HepG2 (cell line): Measurements from ENCODE around the gene FGD2. TPM values are rescaled to one million over a fixed set of nuclear protein-coding genes. Genes with fewer than 3 reads are reported as not detected.

ENCODE experiments used
- ATF7-NPFF ChIP-seq: sonication (generic); formaldehyde crosslinking; IDR thresholded peaks from 2 replicates; pipeline ENCODE4 v1.8.1; 2023; ENCODE audit warnings: mild to moderate bottlenecking, low read depth, missing genetic modification reagents, moderate library complexity
- BORCS8-MEF2B ChIP-seq: sonication (generic); formaldehyde crosslinking; IDR thresholded peaks from 2 replicates; pipeline ENCODE4 v1.8.0; 2022; ENCODE audit warnings: mild to moderate bottlenecking, missing genetic modification reagents
- CC2D1A ChIP-seq: sonication (generic); formaldehyde crosslinking; IDR thresholded peaks from 2 replicates; pipeline ENCODE4 v1.8.1; 2023; ENCODE audit warnings: mild to moderate bottlenecking, missing genetic modification reagents
- EED ChIP-seq: sonication (generic); formaldehyde crosslinking; IDR thresholded peaks from 2 replicates; pipeline ENCODE4 v1.5.0; 2020; ENCODE audit warnings: mild to moderate bottlenecking, missing genetic modification reagents
- KDM4B ChIP-seq: sonication (generic); formaldehyde crosslinking; IDR thresholded peaks from 2 replicates; pipeline ENCODE4 v1.4.0; 2020; ENCODE audit warnings: missing genetic modification reagents
- KDM5B ChIP-seq: sonication (generic); formaldehyde crosslinking; IDR thresholded peaks from 2 replicates; pipeline ENCODE4 v1.4.0; 2020; ENCODE audit warnings: missing genetic modification reagents, mild to moderate bottlenecking, borderline replicate concordance
- MIER3 ChIP-seq: IDR thresholded peaks from 2 replicates; pipeline ENCODE4 v1.6.1; 2016; ENCODE audit warnings: missing compliant biosample characterization, borderline replicate concordance
- MYPOP ChIP-seq: sonication (generic); formaldehyde crosslinking; IDR thresholded peaks from 2 replicates; pipeline ENCODE4 v1.8.1; 2023; ENCODE audit warnings: mild to moderate bottlenecking, moderate library complexity, missing genetic modification reagents
- NFE2 ChIP-seq: sonication (generic); formaldehyde crosslinking; IDR thresholded peaks from 2 replicates; pipeline ENCODE4 v1.4.0; 2020; ENCODE audit warnings: missing genetic modification reagents
- NFIB ChIP-seq: sonication (generic); formaldehyde crosslinking; IDR thresholded peaks from 2 replicates; pipeline ENCODE4 v1.9.0; 2021; ENCODE audit warnings: missing genetic modification reagents, mild to moderate bottlenecking, borderline replicate concordance
- NKX3-1 ChIP-seq: sonication (generic); formaldehyde crosslinking; IDR thresholded peaks from 2 replicates; pipeline ENCODE4 v1.5.0; 2020; ENCODE audit warnings: missing genetic modification reagents
- POLR2AphosphoS2 ChIP-seq: IDR thresholded peaks from 2 replicates; pipeline ENCODE4 v1.6.1; 2011; ENCODE audit warnings: low read depth, low read length, improper control_type of control experiment
- PTBP1 ChIP-seq: fragments of 200-400 bp; formaldehyde crosslinking; IDR thresholded peaks from 2 replicates; pipeline ENCODE4 v1.6.1; 2018; ENCODE audit warnings: low read length, low read depth; ENCODE audit not compliant: poor library complexity, severe bottlenecking
- RAD21 ChIP-seq: fragments of 450-650 bp; formaldehyde crosslinking; IDR thresholded peaks from 2 replicates; pipeline ENCODE4 v1.5.0; 2020; ENCODE audit warnings: mild to moderate bottlenecking
- RBM22 ChIP-seq: fragments of 200-400 bp; formaldehyde crosslinking; optimal IDR thresholded peaks from 2 replicates; pipeline ENCODE3; 2017; ENCODE audit warnings: mild to moderate bottlenecking, low read length, moderate library complexity
- RFX5 ChIP-seq: IDR thresholded peaks from 2 replicates; pipeline ENCODE4 v1.6.1; 2011; ENCODE audit warnings: low read depth, low read length, improper control_type of control experiment
- SAP130 ChIP-seq: IDR thresholded peaks from 2 replicates; pipeline ENCODE4 v1.6.1; 2016; ENCODE audit warnings: low read depth
- TBX3 ChIP-seq: fragments of 450-650 bp; IDR thresholded peaks from 2 replicates; pipeline ENCODE4 v1.6.1; 2017; ENCODE audit warnings: antibody characterized with exemption, mild to moderate bottlenecking, inconsistent platforms, borderline replicate concordance
- ZBTB14 ChIP-seq: sonication (generic); formaldehyde crosslinking; IDR thresholded peaks from 2 replicates; pipeline ENCODE4 v1.4.0; 2020; ENCODE audit warnings: missing genetic modification reagents
- ZMYM4 ChIP-seq: sonication (generic); formaldehyde crosslinking; IDR thresholded peaks from 2 replicates; pipeline ENCODE4 v1.8.1; 2023; ENCODE audit warnings: mild to moderate bottlenecking, missing genetic modification reagents
- ZNF563 ChIP-seq: sonication (generic); formaldehyde crosslinking; IDR thresholded peaks from 2 replicates; pipeline ENCODE4 v1.8.0; 2022; ENCODE audit warnings: mild to moderate bottlenecking, moderate library complexity, missing genetic modification reagents
- ZNF839 ChIP-seq: sonication (generic); formaldehyde crosslinking; IDR thresholded peaks from 2 replicates; pipeline ENCODE4 v1.4.0; 2020; ENCODE audit warnings: missing genetic modification reagents, mild to moderate bottlenecking, borderline replicate concordance
- ZSCAN22 ChIP-seq: sonication (generic); formaldehyde crosslinking; IDR thresholded peaks from 2 replicates; pipeline ENCODE4 v1.4.0; 2020; ENCODE audit warnings: mild to moderate bottlenecking, missing genetic modification reagents
- ZSCAN30 ChIP-seq: sonication (generic); formaldehyde crosslinking; IDR thresholded peaks from 2 replicates; pipeline ENCODE4 v1.5.0; 2020; ENCODE audit warnings: mild to moderate bottlenecking, missing genetic modification reagents
- polyA plus RNA-seq, 8 experiments: library from polyadenylated mRNA; depleted of rRNA in 3 of 8; stranded (reverse) in 7 of 8; unstranded in 1 of 8; fragments of >200 nt; fragmentation: Illumina TruSeq in 4 of 8; extraction: Trizol in 4 of 8; gene quantifications; 2 replicates each; pipeline versions ENCODE4 v1.2.1 to v1.2.3, GENCODE V29; 2011 to 2016; ENCODE audit warnings: low read depth in 4 of 8, missing spikeins in 1 of 8, mixed read lengths in 1 of 8; ENCODE audit not compliant: insufficient read depth in 1 of 8
- total RNA-seq, 5 experiments: library from RNA; depleted of rRNA; stranded (reverse); fragments of >200 nt; fragmentation: Illumina TruSeq; extraction: Trizol; gene quantifications; 2 replicates each; pipeline ENCODE4 v1.2.3, GENCODE V29; 2016; ENCODE audit warnings: low read depth in 1 of 5
- TF ChIP-seq, protein P1 (sequence below): sonication (generic); formaldehyde crosslinking; IDR thresholded peaks from 2 replicates; pipeline ENCODE4 v1.4.0; 2020; ENCODE audit warnings: mild to moderate bottlenecking, missing genetic modification reagents
- TF ChIP-seq, protein P2 (sequence below): sonication (generic); formaldehyde crosslinking; IDR thresholded peaks from 2 replicates; pipeline ENCODE4 v1.5.0; 2020; ENCODE audit warnings: mild to moderate bottlenecking, missing genetic modification reagents, borderline replicate concordance

The FGD2 gene
- total and polyA plus RNA-seq, 2 of the 13 experiments (the other 11 are each of a cell fraction or from before 2014, with no cell fraction given): not detected

GRCh38 chr6:37051138-37052026 lies 45.9 kb downstream of the FGD2 start (continued):
- TF ChIP-seq ZBTB14 (CRISPR knock-in tag) (no peak), KDM4B (CRISPR knock-in tag) (peak; percentile 96), BORCS8-MEF2B (CRISPR knock-in tag) (peak; percentile 95), CC2D1A (no peak; the same call in 1 of the 2 replicates), ATF7-NPFF (peak; percentile 69), EED (CRISPR knock-in tag) (peak; percentile 92), ZMYM4 (CRISPR knock-in tag) (peak; percentile 69; the same call in 1 of the 2 replicates), POLR2AphosphoS2 (no peak), RFX5 (no peak), NFIB (CRISPR knock-in tag) (no peak), ZSCAN22 (CRISPR knock-in tag) (no peak), MIER3 (CRISPR knock-in tag) (peak; percentile 77; the same call in 1 of the 2 replicates), PTBP1 (peak; percentile 89), KDM5B (CRISPR knock-in tag) (peak; percentile 95), ZSCAN30 (CRISPR knock-in tag) (no peak), RBM22 (no peak), ZNF563 (CRISPR knock-in tag) (no peak), SAP130 (CRISPR knock-in tag) (peak; percentile 86), NKX3-1 (CRISPR knock-in tag) (no peak), MYPOP (peak; percentile 88), RAD21 (CRISPR knock-in tag) (peak; percentile 100), ZNF839 (CRISPR knock-in tag) (no peak), NFE2 (no peak), TBX3 (no peak)
- TF ChIP-seq, protein P1, sequence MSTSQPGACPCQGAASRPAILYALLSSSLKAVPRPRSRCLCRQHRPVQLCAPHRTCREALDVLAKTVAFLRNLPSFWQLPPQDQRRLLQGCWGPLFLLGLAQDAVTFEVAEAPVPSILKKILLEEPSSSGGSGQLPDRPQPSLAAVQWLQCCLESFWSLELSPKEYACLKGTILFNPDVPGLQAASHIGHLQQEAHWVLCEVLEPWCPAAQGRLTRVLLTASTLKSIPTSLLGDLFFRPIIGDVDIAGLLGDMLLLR (CRISPR knock-in tag): peak; percentile 60; the same call in 1 of the 2 replicates
- TF ChIP-seq, protein P2, sequence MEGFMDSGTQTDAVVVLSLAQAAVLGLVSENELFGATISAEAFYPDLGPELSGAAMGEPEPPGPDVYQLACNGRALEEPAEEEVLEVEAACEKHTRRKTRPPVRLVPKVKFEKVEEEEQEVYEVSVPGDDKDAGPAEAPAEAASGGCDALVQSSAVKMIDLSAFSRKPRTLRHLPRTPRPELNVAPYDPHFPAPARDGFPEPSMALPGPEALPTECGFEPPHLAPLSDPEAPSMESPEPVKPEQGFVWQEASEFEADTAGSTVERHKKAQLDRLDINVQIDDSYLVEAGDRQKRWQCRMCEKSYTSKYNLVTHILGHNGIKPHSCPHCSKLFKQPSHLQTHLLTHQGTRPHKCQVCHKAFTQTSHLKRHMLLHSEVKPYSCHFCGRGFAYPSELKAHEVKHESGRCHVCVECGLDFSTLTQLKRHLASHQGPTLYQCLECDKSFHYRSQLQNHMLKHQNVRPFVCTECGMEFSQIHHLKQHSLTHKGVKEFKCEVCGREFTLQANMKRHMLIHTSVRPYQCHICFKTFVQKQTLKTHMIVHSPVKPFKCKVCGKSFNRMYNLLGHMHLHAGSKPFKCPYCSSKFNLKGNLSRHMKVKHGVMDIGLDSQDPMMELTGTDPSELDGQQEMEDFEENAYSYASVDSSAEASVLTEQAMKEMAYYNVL (CRISPR knock-in tag): peak; percentile 76; the same call in 1 of the 2 replicates
